Measurements from ENCODE around the gene TFDP2.

Gene TFDP2

GRCh38 chr3:142053244-142053643, 96.1 kb downstream of the TFDP2 start:
- Histone ChIP-seq H3K9me3 (ENCODE audit: control insufficient read depth in 1 of 2, low read length in 2 of 2) (peaks cover 0 to 6% of the 10 kb centered on the region in 2 donors), H3K27ac (ENCODE audit: low read depth, low read length) (no peak overlapping the region), H3K36me3 (ENCODE audit: control insufficient read depth in 1 of 2, insufficient read depth in 2 of 2, low read length in 2 of 2) (no peaks in the 10 kb centered on the region), H3K27me3 (ENCODE audit: control insufficient read depth in 1 of 2, insufficient read depth in 2 of 2, low read length in 2 of 2) (no peaks in the 10 kb centered on the region), H3K4me1 (ENCODE audit: control insufficient read depth in 1 of 2, insufficient read depth in 2 of 2, low read length in 2 of 2) (no peaks in the 10 kb centered on the region), H3K9ac (ENCODE audit: low read depth in 1 of 2, low read length in 2 of 2) (no peak overlapping the region), H3K4me3 (ENCODE audit: low read depth in 1 of 2, low read length in 2 of 2) (no peak overlapping the region)

GRCh38 chr3:142051351-142051750, 98.0 kb downstream of the TFDP2 start:
- Histone ChIP-seq H3K9ac (ENCODE audit: low read depth in 1 of 2, low read length in 2 of 2) (no peak overlapping the region), H3K9me3 (ENCODE audit: control insufficient read depth in 1 of 2, low read length in 2 of 2) (peaks cover 0 to 6% of the 10 kb centered on the region in 2 donors), H3K4me1 (ENCODE audit: control insufficient read depth in 1 of 2, insufficient read depth in 2 of 2, low read length in 2 of 2) (no peaks in the 10 kb centered on the region)

GRCh38 chr3:142047021-142047369, 102.3 kb downstream of the TFDP2 start:
- Histone ChIP-seq H3K4me3 (ENCODE audit: low read depth in 1 of 2, low read length in 2 of 2) (no peak overlapping the region), H3K27ac (ENCODE audit: low read depth, low read length) (no peak overlapping the region), H3K9me3 (ENCODE audit: control insufficient read depth in 1 of 2, low read length in 2 of 2) (no peaks in the 10 kb centered on the region), H3K9ac (ENCODE audit: low read depth in 1 of 2, low read length in 2 of 2) (no peak overlapping the region), H3K27me3 (ENCODE audit: control insufficient read depth in 1 of 2, insufficient read depth in 2 of 2, low read length in 2 of 2) (no peaks in the 10 kb centered on the region), H3K4me1 (ENCODE audit: control insufficient read depth in 1 of 2, insufficient read depth in 2 of 2, low read length in 2 of 2) (no peaks in the 10 kb centered on the region), H3K36me3 (ENCODE audit: control insufficient read depth in 1 of 2, insufficient read depth in 2 of 2, low read length in 2 of 2) (peaks cover 0 to 4% of the 10 kb centered on the region in 2 donors)

More at GRCh38 chr3:142051351-142051750, 98.0 kb downstream of the TFDP2 start:
- H3K27ac ChIP-seq (ENCODE audit: low read depth, low read length), result no peak overlapping the region
- H3K27me3 ChIP-seq (ENCODE audit: control insufficient read depth in 1 of 2, insufficient read depth in 2 of 2, low read length in 2 of 2), result no peaks in the 10 kb centered on the region
- H3K36me3 ChIP-seq (ENCODE audit: control insufficient read depth in 1 of 2, insufficient read depth in 2 of 2, low read length in 2 of 2), result no peaks in the 10 kb centered on the region
- H3K4me3 ChIP-seq (ENCODE audit: low read depth in 1 of 2, low read length in 2 of 2), result no peak overlapping the region

- no peaks in the 10 kb centered on the region for H3K9me3 ChIP-seq (ENCODE audit: control insufficient read depth in 1 of 2, low read length in 2 of 2)
Observed at GRCh38 chr3:142046320-142047020, 102.9 kb downstream of the TFDP2 start.

GRCh38 chr3:142040941-142041491, 108.3 kb downstream of the TFDP2 start:
- Histone ChIP-seq H3K9me3 (ENCODE audit: control insufficient read depth in 1 of 2, low read length in 2 of 2) (no peaks in the 10 kb centered on the region), H3K4me1 (ENCODE audit: control insufficient read depth in 1 of 2, insufficient read depth in 2 of 2, low read length in 2 of 2) (no peaks in the 10 kb centered on the region), H3K9ac (ENCODE audit: low read depth in 1 of 2, low read length in 2 of 2) (no peak overlapping the region), H3K27me3 (ENCODE audit: control insufficient read depth in 1 of 2, insufficient read depth in 2 of 2, low read length in 2 of 2) (no peaks in the 10 kb centered on the region), H3K4me3 (ENCODE audit: low read depth in 1 of 2, low read length in 2 of 2) (no peak overlapping the region), H3K27ac (ENCODE audit: low read depth, low read length) (no peak overlapping the region), H3K36me3 (ENCODE audit: control insufficient read depth in 1 of 2, insufficient read depth in 2 of 2, low read length in 2 of 2) (peaks cover 0 to 4% of the 10 kb centered on the region in 2 donors)

More at GRCh38 chr3:142046320-142047020, 102.9 kb downstream of the TFDP2 start:
- H3K4me1 ChIP-seq (ENCODE audit: control insufficient read depth in 1 of 2, insufficient read depth in 2 of 2, low read length in 2 of 2), result no peaks in the 10 kb centered on the region
- no peaks in the 10 kb centered on the region for H3K27me3 ChIP-seq (ENCODE audit: control insufficient read depth in 1 of 2, insufficient read depth in 2 of 2, low read length in 2 of 2)
- H3K27ac ChIP-seq (ENCODE audit: low read depth, low read length), result no peak overlapping the region
- no peak overlapping the region for H3K9ac ChIP-seq (ENCODE audit: low read depth in 1 of 2, low read length in 2 of 2)
- peaks cover 0 to 4% of the 10 kb centered on the region in 2 donors for H3K36me3 ChIP-seq (ENCODE audit: control insufficient read depth in 1 of 2, insufficient read depth in 2 of 2, low read length in 2 of 2)
- no peak overlapping the region for H3K4me3 ChIP-seq (ENCODE audit: low read depth in 1 of 2, low read length in 2 of 2)

- Histone ChIP-seq H3K36me3 (ENCODE audit: control insufficient read depth in 1 of 2, insufficient read depth in 2 of 2, low read length in 2 of 2) (no peaks in the 10 kb centered on the region), H3K27me3 (ENCODE audit: control insufficient read depth in 1 of 2, insufficient read depth in 2 of 2, low read length in 2 of 2) (no peaks in the 10 kb centered on the region), H3K27ac (ENCODE audit: low read depth, low read length) (no peak overlapping the region), H3K9ac (ENCODE audit: low read depth in 1 of 2, low read length in 2 of 2) (no peak overlapping the region), H3K9me3 (ENCODE audit: control insufficient read depth in 1 of 2, low read length in 2 of 2) (no peaks in the 10 kb centered on the region), H3K4me3 (ENCODE audit: low read depth in 1 of 2, low read length in 2 of 2) (no peak overlapping the region), H3K4me1 (ENCODE audit: control insufficient read depth in 1 of 2, insufficient read depth in 2 of 2, low read length in 2 of 2) (peaks cover 0 to 4% of the 10 kb centered on the region in 2 donors)
Observed at GRCh38 chr3:142035308-142035922, 113.9 kb downstream of the TFDP2 start.

GRCh38 chr3:142033292-142033691, 116.1 kb downstream of the TFDP2 start:
- Histone ChIP-seq H3K9ac (ENCODE audit: low read depth in 1 of 2, low read length in 2 of 2) (no peak overlapping the region), H3K27me3 (ENCODE audit: control insufficient read depth in 1 of 2, insufficient read depth in 2 of 2, low read length in 2 of 2) (no peaks in the 10 kb centered on the region), H3K4me1 (ENCODE audit: control insufficient read depth in 1 of 2, insufficient read depth in 2 of 2, low read length in 2 of 2) (peaks cover 0 to 18% of the 10 kb centered on the region in 2 donors), H3K36me3 (ENCODE audit: control insufficient read depth in 1 of 2, insufficient read depth in 2 of 2, low read length in 2 of 2) (no peaks in the 10 kb centered on the region), H3K27ac (ENCODE audit: low read depth, low read length) (no peak overlapping the region), H3K9me3 (ENCODE audit: control insufficient read depth in 1 of 2, low read length in 2 of 2) (no peaks in the 10 kb centered on the region), H3K4me3 (ENCODE audit: low read depth in 1 of 2, low read length in 2 of 2) (no peak overlapping the region)

- H3K9ac ChIP-seq (ENCODE audit: low read depth in 1 of 2, low read length in 2 of 2), result no peak overlapping the region
- H3K27ac ChIP-seq (ENCODE audit: low read depth, low read length), result no peak overlapping the region
- H3K9me3 ChIP-seq (ENCODE audit: control insufficient read depth in 1 of 2, low read length in 2 of 2), result no peaks in the 10 kb centered on the region
- H3K4me3 ChIP-seq (ENCODE audit: low read depth in 1 of 2, low read length in 2 of 2), result no peak overlapping the region
- no peaks in the 10 kb centered on the region for H3K27me3 ChIP-seq (ENCODE audit: control insufficient read depth in 1 of 2, insufficient read depth in 2 of 2, low read length in 2 of 2)
- no peaks in the 10 kb centered on the region for H3K36me3 ChIP-seq (ENCODE audit: control insufficient read depth in 1 of 2, insufficient read depth in 2 of 2, low read length in 2 of 2)
- H3K4me1 ChIP-seq (ENCODE audit: control insufficient read depth in 1 of 2, insufficient read depth in 2 of 2, low read length in 2 of 2), result peaks cover 0 to 21% of the 10 kb centered on the region in 2 donors
Observed at GRCh38 chr3:142031575-142031974, 117.8 kb downstream of the TFDP2 start.

GRCh38 chr3:142029791-142030190, 119.6 kb downstream of the TFDP2 start:
- Histone ChIP-seq H3K4me1 (ENCODE audit: control insufficient read depth in 1 of 2, insufficient read depth in 2 of 2, low read length in 2 of 2) (peaks cover 0 to 23% of the 10 kb centered on the region in 2 donors), H3K36me3 (ENCODE audit: control insufficient read depth in 1 of 2, insufficient read depth in 2 of 2, low read length in 2 of 2) (no peaks in the 10 kb centered on the region), H3K9ac (ENCODE audit: low read depth in 1 of 2, low read length in 2 of 2) (no peak overlapping the region), H3K4me3 (ENCODE audit: low read depth in 1 of 2, low read length in 2 of 2) (no peak overlapping the region), H3K9me3 (ENCODE audit: control insufficient read depth in 1 of 2, low read length in 2 of 2) (no peaks in the 10 kb centered on the region), H3K27me3 (ENCODE audit: control insufficient read depth in 1 of 2, insufficient read depth in 2 of 2, low read length in 2 of 2) (no peaks in the 10 kb centered on the region), H3K27ac (ENCODE audit: low read depth, low read length) (no peak overlapping the region)

- Histone ChIP-seq H3K27ac (ENCODE audit: low read depth, low read length) (no peak overlapping the region), H3K4me3 (ENCODE audit: low read depth in 1 of 2, low read length in 2 of 2) (no peak overlapping the region)
Observed at GRCh38 chr3:142029052-142029642, 120.2 kb downstream of the TFDP2 start.

More at GRCh38 chr3:142029052-142029642, 120.2 kb downstream of the TFDP2 start:
- Histone ChIP-seq H3K4me1 (ENCODE audit: control insufficient read depth in 1 of 2, insufficient read depth in 2 of 2, low read length in 2 of 2) (peaks cover 0 to 23% of the 10 kb centered on the region in 2 donors), H3K9ac (ENCODE audit: low read depth in 1 of 2, low read length in 2 of 2) (no peak overlapping the region), H3K36me3 (ENCODE audit: control insufficient read depth in 1 of 2, insufficient read depth in 2 of 2, low read length in 2 of 2) (no peaks in the 10 kb centered on the region), H3K27me3 (ENCODE audit: control insufficient read depth in 1 of 2, insufficient read depth in 2 of 2, low read length in 2 of 2) (no peaks in the 10 kb centered on the region), H3K9me3 (ENCODE audit: control insufficient read depth in 1 of 2, low read length in 2 of 2) (no peaks in the 10 kb centered on the region)
